OCI-LY7 (cell line): ENCODE measurements around the gene RSPH9.

Source experiments
- CTCF ChIP-seq: fragments of 200-600 bp; sonication (generic); conservative IDR thresholded peaks from 2 replicates; pipeline ENCODE4 v1.5.1; 2014; ENCODE audit warnings: mild to moderate bottlenecking, antibody characterized with exemption, low read length, moderate library complexity, mixed read lengths
- EZH2phosphoT487 ChIP-seq: fragments of 200-600 bp; sonication (generic); IDR thresholded peaks from 2 replicates; pipeline ENCODE4 v1.6.1; 2018; ENCODE audit warnings: low read depth, borderline replicate concordance, mild to moderate bottlenecking, mixed run types, antibody characterized with exemption, low read length, moderate library complexity, mixed read lengths

DNA sequence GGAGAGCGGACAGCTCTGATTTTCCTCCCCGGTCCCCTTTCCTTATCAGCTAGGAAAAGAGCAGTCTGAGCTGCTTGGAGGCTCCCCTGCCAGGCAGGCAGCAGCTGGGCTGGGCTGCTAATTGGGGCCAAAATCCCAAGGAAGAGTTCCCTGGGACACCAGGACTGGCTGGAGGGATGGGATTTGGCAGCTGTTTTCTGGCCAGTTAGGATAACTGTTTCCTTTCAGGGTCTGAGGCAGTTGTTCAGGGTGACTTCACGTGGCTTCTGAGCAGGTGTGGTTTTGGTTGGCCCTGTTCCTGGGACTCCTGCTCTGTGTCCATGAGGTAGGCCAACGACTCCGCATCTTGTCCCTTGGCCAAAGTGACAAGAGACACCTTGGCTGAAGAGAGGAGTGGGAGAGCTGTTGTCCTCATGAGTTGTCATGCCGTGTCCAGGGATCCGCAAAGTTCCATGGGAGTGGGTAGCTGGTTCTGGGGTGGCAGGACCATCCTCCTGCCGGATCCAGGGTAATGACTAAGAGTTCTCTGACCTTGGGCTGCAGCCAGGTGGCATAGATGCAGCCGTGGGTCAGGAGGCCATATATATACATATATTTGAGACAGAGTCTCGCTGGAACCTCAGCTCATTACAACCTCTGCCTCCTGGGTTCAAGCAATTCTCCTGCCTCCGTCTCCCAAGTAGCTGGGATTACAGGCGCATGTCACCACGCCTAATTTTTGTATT is 21.5 kb downstream of the RSPH9 start:
- no peak for TF ChIP-seq CTCF
- TF ChIP-seq EZH2phosphoT487, result no peak
